Stimulated activated naive B cell treated with anti-CD40 and anti-IgM and Interleukin-4, amounts not matched to agents 10 μg/mL and 1 μg/mL and 100 μg/mL, for 72 hours (primary cell): Measurements from ENCODE around the gene STAT4.

Experiments
- ATAC-seq, 2 donors: fragments of 150-1000 bp; cut with Tn5 transposase; replicated peaks; 2 replicates each; pipeline ENCODE4 v1.10.0; 2021; ENCODE audit warnings: moderate library complexity in 1 of 2
- DNase-seq: peaks from one replicate; pipeline ENCODE4 v3.0.0; 2021
- H3K27ac Mint-ChIP-seq: one replicate; pipeline ENCODE4 v1.8.0; 2022; ENCODE audit warnings: mild to moderate bottlenecking, mixed read lengths
- H3K27me3 Mint-ChIP-seq, 2 donors: one replicate each; pipeline ENCODE4 v1.8.0; 2022; ENCODE audit warnings: mixed read lengths in 2 of 2
- H3K36me3 Mint-ChIP-seq, 2 donors: one replicate each; pipeline ENCODE4 v1.8.0; 2022; ENCODE audit warnings: mixed read lengths in 2 of 2, mild to moderate bottlenecking in 1 of 2
- H3K4me1 Mint-ChIP-seq, 2 donors: one replicate each; pipeline ENCODE4 v1.8.0; 2022; ENCODE audit warnings: mixed read lengths in 2 of 2, mild to moderate bottlenecking in 1 of 2
- H3K4me3 Mint-ChIP-seq, 2 donors: one replicate each; pipeline ENCODE4 v1.8.0; 2022; ENCODE audit warnings: mild to moderate bottlenecking in 2 of 2, mixed read lengths in 2 of 2, moderate library complexity in 1 of 2
- H3K9me3 Mint-ChIP-seq, 2 donors: one replicate each; pipeline ENCODE4 v1.8.0; 2022; ENCODE audit warnings: mixed read lengths in 2 of 2, mild to moderate bottlenecking in 1 of 2

STAT4 gene

GRCh38 chr2:191180713-191181112 lies 29.9 kb upstream of the STAT4 start:
- DNase-seq: no peak
- peaks cover 0 to 5% of the 10 kb centered on the region in 2 donors for H3K4me1 Mint-ChIP-seq
- ATAC-seq: no peak
- H3K27me3 Mint-ChIP-seq: no peaks in the 10 kb centered on the region
- H3K36me3 Mint-ChIP-seq: no peaks in the 10 kb centered on the region
- no peak overlapping the region for H3K4me3 Mint-ChIP-seq
- no peaks in the 10 kb centered on the region for H3K9me3 Mint-ChIP-seq
- no peak overlapping the region for H3K27ac Mint-ChIP-seq

- no peak for DNase-seq
- no peaks in the 10 kb centered on the region for H3K36me3 Mint-ChIP-seq
- H3K27ac Mint-ChIP-seq: no peak overlapping the region
- no peaks in the 10 kb centered on the region for H3K9me3 Mint-ChIP-seq
- no peak overlapping the region for H3K4me3 Mint-ChIP-seq
- no peak for ATAC-seq
- no peaks in the 10 kb centered on the region for H3K27me3 Mint-ChIP-seq
- peaks cover 0 to 9% of the 10 kb centered on the region in 2 donors for H3K4me1 Mint-ChIP-seq
Measured at GRCh38 chr2:191180276-191180675, 29.5 kb upstream of the STAT4 start.

GRCh38 chr2:191178806-191179514 lies 28.2 kb upstream of the STAT4 start:
- H3K27ac Mint-ChIP-seq: no peak overlapping the region
- H3K27me3 Mint-ChIP-seq: no peaks in the 10 kb centered on the region
- H3K4me3 Mint-ChIP-seq: no peak overlapping the region
- H3K36me3 Mint-ChIP-seq: no peaks in the 10 kb centered on the region
- H3K9me3 Mint-ChIP-seq: no peaks in the 10 kb centered on the region
- no peak for ATAC-seq
- DNase-seq: no peak
- H3K4me1 Mint-ChIP-seq: peaks cover 0 to 9% of the 10 kb centered on the region in 2 donors

GRCh38 chr2:191177751-191178736 lies 27.2 kb upstream of the STAT4 start:
- no peak for ATAC-seq
- Mint-ChIP-seq H3K4me3 (no peak overlapping the region), H3K9me3 (no peaks in the 10 kb centered on the region), H3K4me1 (peaks cover 0 to 9% of the 10 kb centered on the region in 2 donors), H3K36me3 (no peaks in the 10 kb centered on the region), H3K27ac (no peak overlapping the region), H3K27me3 (peaks cover 0 to 4% of the 10 kb centered on the region in 2 donors)
- no peak for DNase-seq

- no peak overlapping the region for H3K4me3 Mint-ChIP-seq
- peaks cover 0 to 9% of the 10 kb centered on the region in 2 donors for H3K4me1 Mint-ChIP-seq
- DNase-seq (no peak), ATAC-seq (no peak)
- no peaks in the 10 kb centered on the region for H3K36me3 Mint-ChIP-seq
- peaks cover 0 to 4% of the 10 kb centered on the region in 2 donors for H3K27me3 Mint-ChIP-seq
- no peaks in the 10 kb centered on the region for H3K9me3 Mint-ChIP-seq
- no peak overlapping the region for H3K27ac Mint-ChIP-seq
Measured at GRCh38 chr2:191176801-191177438, 26.1 kb upstream of the STAT4 start.

- no peak overlapping the region for H3K4me3 Mint-ChIP-seq
- DNase-seq (no peak), ATAC-seq (no peak)
- peaks cover 0 to 9% of the 10 kb centered on the region in 2 donors for H3K4me1 Mint-ChIP-seq
- H3K27me3 Mint-ChIP-seq: peaks cover 0 to 4% of the 10 kb centered on the region in 2 donors
- H3K36me3 Mint-ChIP-seq: no peaks in the 10 kb centered on the region
- H3K27ac Mint-ChIP-seq: no peak overlapping the region
- H3K9me3 Mint-ChIP-seq: no peaks in the 10 kb centered on the region
Measured at GRCh38 chr2:191176305-191176704, 25.5 kb upstream of the STAT4 start.

GRCh38 chr2:191174442-191174841 lies 23.6 kb upstream of the STAT4 start:
- Mint-ChIP-seq H3K4me3 (no peak overlapping the region), H3K27me3 (peaks cover 0 to 9% of the 10 kb centered on the region in 2 donors), H3K4me1 (peaks cover 0 to 9% of the 10 kb centered on the region in 2 donors), H3K36me3 (no peaks in the 10 kb centered on the region), H3K27ac (no peak overlapping the region), H3K9me3 (no peaks in the 10 kb centered on the region)
- ATAC-seq (no peak), DNase-seq (no peak)

- no peak overlapping the region for H3K4me3 Mint-ChIP-seq
- H3K27ac Mint-ChIP-seq: no peak overlapping the region
- peaks cover 0 to 10% of the 10 kb centered on the region in 2 donors for H3K27me3 Mint-ChIP-seq
- DNase-seq: no peak
- no peak for ATAC-seq
- no peaks in the 10 kb centered on the region for H3K36me3 Mint-ChIP-seq
- H3K4me1 Mint-ChIP-seq: peaks cover 0 to 9% of the 10 kb centered on the region in 2 donors
- no peaks in the 10 kb centered on the region for H3K9me3 Mint-ChIP-seq
Measured at GRCh38 chr2:191173206-191173605, 22.4 kb upstream of the STAT4 start.

- peaks cover 0 to 9% of the 10 kb centered on the region in 2 donors for H3K4me1 Mint-ChIP-seq
- H3K9me3 Mint-ChIP-seq: no peaks in the 10 kb centered on the region
- peaks cover 0 to 14% of the 10 kb centered on the region in 2 donors for H3K27me3 Mint-ChIP-seq
- no peak overlapping the region for H3K27ac Mint-ChIP-seq
- H3K4me3 Mint-ChIP-seq: no peak overlapping the region
- ATAC-seq (no peak), DNase-seq (no peak)
- no peaks in the 10 kb centered on the region for H3K36me3 Mint-ChIP-seq
Measured at GRCh38 chr2:191171708-191172355, 21.0 kb upstream of the STAT4 start.

GRCh38 chr2:191171286-191171685 lies 20.5 kb upstream of the STAT4 start:
- no peak overlapping the region for H3K27ac Mint-ChIP-seq
- ATAC-seq (no peak), DNase-seq (no peak)
- H3K4me1 Mint-ChIP-seq: peaks cover 0 to 9% of the 10 kb centered on the region in 2 donors
- H3K36me3 Mint-ChIP-seq: no peaks in the 10 kb centered on the region
- H3K9me3 Mint-ChIP-seq: no peaks in the 10 kb centered on the region
- peaks cover 0 to 14% of the 10 kb centered on the region in 2 donors for H3K27me3 Mint-ChIP-seq
- H3K4me3 Mint-ChIP-seq: no peak overlapping the region

GRCh38 chr2:191170773-191171172 lies 20.0 kb upstream of the STAT4 start:
- H3K9me3 Mint-ChIP-seq: no peaks in the 10 kb centered on the region
- no peak overlapping the region for H3K27ac Mint-ChIP-seq
- no peak overlapping the region for H3K4me3 Mint-ChIP-seq
- ATAC-seq (no peak), DNase-seq (no peak)
- peaks cover 0 to 14% of the 10 kb centered on the region in 2 donors for H3K27me3 Mint-ChIP-seq
- peaks cover 0 to 5% of the 10 kb centered on the region in 2 donors for H3K4me1 Mint-ChIP-seq
- H3K36me3 Mint-ChIP-seq: no peaks in the 10 kb centered on the region

GRCh38 chr2:191170301-191170636 lies 19.5 kb upstream of the STAT4 start:
- Mint-ChIP-seq H3K36me3 (no peaks in the 10 kb centered on the region), H3K27ac (no peak overlapping the region), H3K27me3 (peaks cover 0 to 14% of the 10 kb centered on the region in 2 donors), H3K4me3 (no peak overlapping the region), H3K9me3 (no peaks in the 10 kb centered on the region), H3K4me1 (peaks cover under 1 to 1% of the 10 kb centered on the region in 2 donors)
- DNase-seq (no peak), ATAC-seq (no peak)

GRCh38 chr2:191169456-191170300 lies 18.9 kb upstream of the STAT4 start:
- no peak overlapping the region for H3K27ac Mint-ChIP-seq
- DNase-seq (no peak), ATAC-seq (no peak)
- peaks cover 0 to 14% of the 10 kb centered on the region in 2 donors for H3K27me3 Mint-ChIP-seq
- H3K4me1 Mint-ChIP-seq: peaks cover 2 to 7% of the 10 kb centered on the region in 2 donors
- no peaks in the 10 kb centered on the region for H3K36me3 Mint-ChIP-seq
- no peaks in the 10 kb centered on the region for H3K9me3 Mint-ChIP-seq
- H3K4me3 Mint-ChIP-seq: no peak overlapping the region
